IMR-90 (cell line): Measurements from ENCODE around the gene ADCK1.

ENCODE experiments used
- CTCF ChIP-seq: conservative IDR thresholded peaks from 2 replicates; pipeline ENCODE4 v1.5.1; 2012; ENCODE audit warnings: mild to moderate bottlenecking, low read depth, low read length, improper control_type of control experiment
- MXI1 ChIP-seq: IDR thresholded peaks from 2 replicates; pipeline ENCODE4 v1.6.1; 2012; ENCODE audit warnings: low read depth, mild to moderate bottlenecking, low read length, moderate library complexity, borderline replicate concordance
- RAD21 ChIP-seq: IDR thresholded peaks from 2 replicates; pipeline ENCODE4 v1.6.1; 2012; ENCODE audit warnings: low read length, improper control_type of control experiment

GRCh38 chr14:77853919-77854318 is 54.0 kb downstream of the ADCK1 start:
- TF ChIP-seq CTCF = no peak
- no peak for TF ChIP-seq RAD21
- no peak for TF ChIP-seq MXI1
